Activated CD4-positive, alpha-beta T cell treated with anti-CD3 and anti-CD28 coated beads for 4 hours (primary cell): Measurements from ENCODE around the gene ATPAF2.
"Not testable (repeated sequence)": the region's sequence is repeated elsewhere in the genome, so short reads cannot be mapped to it uniquely, and the experiment has no call there.

ENCODE experiments used
- DNase-seq, 2 donors: peaks; one replicate each; pipeline ENCODE4 v3.0.0-alpha.2; 2020

Gene ATPAF2

GRCh38 chr17:18009609-18010420 lies 29.2 kb downstream of the ATPAF2 start:
- no peak for DNase-seq

GRCh38 chr17:18008496-18009268 lies 30.3 kb downstream of the ATPAF2 start:
- DNase-seq, result no peak

- DNase-seq, result no peak
Observed at GRCh38 chr17:18006495-18007239, 32.3 kb downstream of the ATPAF2 start.

- DNase-seq, result no peak
Observed at GRCh38 chr17:18005496-18005895, 33.5 kb downstream of the ATPAF2 start.

GRCh38 chr17:18004884-18005305 lies 34.1 kb downstream of the ATPAF2 start:
- no peak for DNase-seq

- no peak for DNase-seq
Observed at GRCh38 chr17:18004345-18004744, 34.6 kb downstream of the ATPAF2 start.

- DNase-seq, result no peak
Observed at GRCh38 chr17:18002171-18002570, 36.8 kb downstream of the ATPAF2 start.

GRCh38 chr17:18000030-18000408 lies 38.9 kb downstream of the ATPAF2 start:
- DNase-seq, result no peak

GRCh38 chr17:17999364-18000029 lies 39.5 kb downstream of the ATPAF2 start:
- no peak for DNase-seq

GRCh38 chr17:17998934-17999333 lies 40.0 kb downstream of the ATPAF2 start:
- DNase-seq, result no peak

GRCh38 chr17:17995887-17996286 lies 43.1 kb downstream of the ATPAF2 start:
- not testable (repeated sequence) for DNase-seq

GRCh38 chr17:17994271-17995069 lies 44.5 kb downstream of the ATPAF2 start:
- DNase-seq, result no peak

- no peak for DNase-seq
Observed at GRCh38 chr17:17993852-17994251, 45.1 kb downstream of the ATPAF2 start.

GRCh38 chr17:17993366-17993765 lies 45.6 kb downstream of the ATPAF2 start:
- no peak for DNase-seq

- DNase-seq, result no peak
Observed at GRCh38 chr17:17990282-17990681, 48.7 kb downstream of the ATPAF2 start.

- no peak for DNase-seq
Observed at GRCh38 chr17:17989618-17990017, 49.4 kb downstream of the ATPAF2 start.

GRCh38 chr17:17989081-17989480 lies 49.9 kb downstream of the ATPAF2 start:
- no peak for DNase-seq

GRCh38 chr17:17988427-17988945 lies 50.5 kb downstream of the ATPAF2 start:
- no peak for DNase-seq

- DNase-seq, result no peak
Observed at GRCh38 chr17:17987901-17988300, 51.1 kb downstream of the ATPAF2 start.

GRCh38 chr17:17987187-17987896 lies 51.6 kb downstream of the ATPAF2 start:
- no peak for DNase-seq

GRCh38 chr17:17985555-17985954 lies 53.4 kb downstream of the ATPAF2 start:
- no peak for DNase-seq
